ENCODE data around the gene CACNA1B.
"Not testable (repeated sequence)": the region's sequence is repeated elsewhere in the genome, so short reads cannot be mapped to it uniquely, and the experiment has no call there.

The CACNA1B gene

GRCh38 chr9:138099803-138100598 lies 222.4 kb downstream of the CACNA1B start:
- DNase-seq (ENCODE audit: low read depth): no peak

- no peak for DNase-seq (ENCODE audit: low read depth)
Measured at GRCh38 chr9:138100711-138101350, 223.2 kb downstream of the CACNA1B start.

DNA sequence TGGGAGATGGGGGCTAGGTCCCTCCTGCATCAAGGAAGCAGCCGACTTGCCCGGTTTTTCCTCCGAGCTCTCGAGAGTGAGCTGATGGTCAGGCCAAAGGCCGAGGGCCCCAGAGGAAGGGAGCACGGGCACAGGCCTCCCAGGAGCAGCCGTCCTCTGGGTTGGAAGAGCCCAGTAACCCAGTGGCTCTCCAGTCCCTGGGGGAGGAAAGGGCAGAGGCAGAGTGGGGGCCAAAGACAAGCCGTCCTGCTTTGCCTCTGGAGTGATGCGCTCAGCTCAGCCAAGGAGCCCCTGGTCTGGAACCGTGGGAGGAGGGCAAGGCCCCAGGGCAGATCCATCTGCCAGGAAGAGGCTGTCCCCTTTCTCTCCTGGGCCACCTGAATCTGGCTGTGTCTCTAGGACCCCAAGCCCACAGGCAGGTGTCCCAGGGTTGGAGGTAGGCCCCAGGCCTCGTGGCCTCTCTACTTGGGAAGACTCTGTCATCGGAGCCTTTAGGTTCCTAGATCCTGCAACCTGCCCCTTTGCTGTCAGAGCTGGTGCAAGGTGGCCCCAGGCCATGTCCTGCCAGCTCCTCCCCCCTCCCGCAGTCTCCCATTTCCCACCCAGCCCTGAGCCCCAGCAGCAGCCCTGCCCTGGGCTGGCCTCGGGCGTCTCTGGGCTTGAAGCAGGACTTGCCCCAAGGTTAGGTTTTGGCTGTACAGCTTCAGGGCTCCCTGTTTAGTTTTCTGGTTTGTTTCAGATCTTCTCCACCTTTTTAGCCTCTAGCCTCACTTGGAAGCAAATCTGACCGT lies 224.1 kb downstream of the CACNA1B start:
- DNase-seq (ENCODE audit: low read depth): no peak

GRCh38 chr9:138102246-138103051 lies 224.9 kb downstream of the CACNA1B start:
- no peak for DNase-seq (ENCODE audit: low read depth)

- DNase-seq (ENCODE audit: low read depth): no peak
Measured at GRCh38 chr9:138103111-138103848, 225.7 kb downstream of the CACNA1B start.

DNA sequence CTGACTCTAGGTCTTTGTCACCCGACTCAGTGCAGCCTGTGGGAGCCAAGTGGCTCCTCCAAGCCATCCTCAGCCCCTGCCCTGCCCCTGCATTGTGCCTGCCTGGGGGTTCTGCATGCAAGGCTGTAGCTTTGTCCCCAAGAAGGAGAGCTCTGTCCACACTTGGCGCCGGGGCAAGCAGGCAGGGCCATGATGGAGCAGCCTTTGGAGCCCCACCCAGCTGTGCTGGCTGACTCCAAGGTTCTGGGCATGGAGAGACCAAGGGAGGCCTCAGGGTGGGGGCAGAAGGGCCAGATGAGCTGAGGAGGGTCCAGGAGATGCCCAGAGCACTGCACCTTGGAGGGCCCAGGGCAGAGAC lies 226.2 kb downstream of the CACNA1B start:
- no peak for DNase-seq (ENCODE audit: low read depth)

- DNase-seq (ENCODE audit: low read depth): no peak
Measured at GRCh38 chr9:138104251-138105122, 226.9 kb downstream of the CACNA1B start.

GRCh38 chr9:138105123-138105415 lies 227.5 kb downstream of the CACNA1B start:
- no peak for DNase-seq (ENCODE audit: low read depth)

DNA sequence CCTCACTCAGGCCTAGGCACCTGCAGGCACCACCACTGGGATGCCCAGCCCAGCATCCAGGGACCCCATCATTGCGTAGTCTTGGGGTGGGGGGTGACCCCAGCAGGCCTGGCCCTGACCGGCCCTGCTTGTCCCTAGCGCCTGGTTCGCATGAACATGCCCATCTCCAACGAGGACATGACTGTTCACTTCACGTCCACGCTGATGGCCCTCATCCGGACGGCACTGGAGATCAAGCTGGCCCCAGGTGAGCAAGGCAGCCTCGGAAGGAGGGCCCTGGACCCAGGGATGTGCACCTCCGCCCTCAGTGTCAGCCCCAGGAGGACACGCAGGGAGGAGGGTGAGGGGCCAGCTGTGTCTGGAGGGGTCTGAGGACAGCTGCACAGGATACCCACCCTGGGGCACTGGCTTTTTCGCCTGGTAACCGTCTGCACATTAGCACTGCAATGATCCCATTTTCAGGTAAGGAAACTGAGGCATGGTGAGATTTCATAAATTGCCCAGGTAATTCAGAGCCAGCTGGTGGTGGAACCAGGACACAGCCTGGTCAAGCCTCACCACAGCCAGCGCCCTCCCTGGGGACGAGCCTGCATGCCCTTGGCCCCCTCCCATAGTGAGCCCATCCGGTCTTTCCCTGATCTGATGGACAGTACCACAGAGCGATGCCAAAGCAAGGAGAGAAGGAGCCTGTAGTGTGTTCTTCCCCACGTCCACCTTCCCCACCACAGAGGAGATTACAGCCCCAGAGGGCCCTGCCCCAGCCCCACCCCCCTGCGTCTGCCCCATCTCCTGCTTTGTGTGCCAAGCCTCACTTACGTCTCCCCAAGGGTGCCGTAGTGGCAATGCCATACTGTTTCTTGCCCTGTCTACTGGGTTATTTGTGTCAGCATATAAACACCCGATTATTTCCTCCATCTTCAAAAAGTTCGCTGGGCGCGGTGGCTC lies 228.3 kb downstream of the CACNA1B start:
- DNase-seq (ENCODE audit: low read depth): no peak

DNA sequence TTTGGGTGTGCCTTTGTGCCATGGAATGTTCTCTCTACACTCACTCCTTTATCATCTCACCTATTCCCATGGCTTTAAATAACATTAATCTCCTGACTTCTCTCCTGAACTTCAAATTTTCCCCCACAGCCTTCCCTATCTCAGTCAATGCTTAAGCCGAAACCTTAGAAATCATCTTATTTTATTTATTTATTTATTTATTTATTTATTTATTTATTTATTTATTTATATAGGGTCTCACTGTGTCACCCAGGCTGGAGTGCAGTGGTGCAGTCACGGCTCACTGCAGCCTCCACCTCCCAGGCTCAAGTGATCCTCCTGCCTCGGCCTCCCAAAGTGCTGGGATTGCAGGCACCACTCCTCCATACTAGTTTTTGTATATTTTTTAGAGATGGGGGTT lies 229.5 kb downstream of the CACNA1B start:
- DNase-seq (ENCODE audit: low read depth): not testable (repeated sequence)

GRCh38 chr9:138111607-138112006 lies 234.0 kb downstream of the CACNA1B start:
- DNase-seq (ENCODE audit: low read depth): no peak

DNA sequence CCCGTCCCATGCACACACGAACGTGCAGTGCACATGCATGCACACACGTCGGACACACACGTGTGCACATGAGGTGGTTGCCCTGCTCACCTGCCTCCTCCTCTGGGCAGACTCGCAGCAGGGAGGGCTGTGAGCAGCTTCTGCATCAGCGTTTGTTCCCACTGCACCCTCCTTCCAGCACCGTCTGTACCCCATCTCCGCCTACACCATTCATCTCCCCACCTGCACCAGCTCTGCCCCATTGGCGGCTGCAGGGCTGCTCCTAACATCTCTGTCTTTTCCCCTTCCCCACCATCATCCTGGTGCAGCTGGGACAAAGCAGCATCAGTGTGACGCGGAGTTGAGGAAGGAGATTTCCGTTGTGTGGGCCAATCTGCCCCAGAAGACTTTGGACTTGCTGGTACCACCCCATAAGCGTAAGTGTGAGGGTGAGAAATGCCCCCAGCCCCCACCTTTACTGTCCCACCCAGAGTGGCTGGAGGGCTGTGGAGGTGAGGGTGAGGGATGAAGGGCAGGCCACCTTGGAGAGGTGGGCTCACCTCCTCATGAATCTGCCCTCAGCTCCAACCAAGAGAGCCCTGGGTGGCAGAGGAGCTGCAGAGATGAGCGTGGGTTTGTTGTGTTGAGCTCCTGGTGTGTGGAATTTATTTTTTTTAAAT lies 234.6 kb downstream of the CACNA1B start:
- DNase-seq (ENCODE audit: low read depth): no peak

DNA sequence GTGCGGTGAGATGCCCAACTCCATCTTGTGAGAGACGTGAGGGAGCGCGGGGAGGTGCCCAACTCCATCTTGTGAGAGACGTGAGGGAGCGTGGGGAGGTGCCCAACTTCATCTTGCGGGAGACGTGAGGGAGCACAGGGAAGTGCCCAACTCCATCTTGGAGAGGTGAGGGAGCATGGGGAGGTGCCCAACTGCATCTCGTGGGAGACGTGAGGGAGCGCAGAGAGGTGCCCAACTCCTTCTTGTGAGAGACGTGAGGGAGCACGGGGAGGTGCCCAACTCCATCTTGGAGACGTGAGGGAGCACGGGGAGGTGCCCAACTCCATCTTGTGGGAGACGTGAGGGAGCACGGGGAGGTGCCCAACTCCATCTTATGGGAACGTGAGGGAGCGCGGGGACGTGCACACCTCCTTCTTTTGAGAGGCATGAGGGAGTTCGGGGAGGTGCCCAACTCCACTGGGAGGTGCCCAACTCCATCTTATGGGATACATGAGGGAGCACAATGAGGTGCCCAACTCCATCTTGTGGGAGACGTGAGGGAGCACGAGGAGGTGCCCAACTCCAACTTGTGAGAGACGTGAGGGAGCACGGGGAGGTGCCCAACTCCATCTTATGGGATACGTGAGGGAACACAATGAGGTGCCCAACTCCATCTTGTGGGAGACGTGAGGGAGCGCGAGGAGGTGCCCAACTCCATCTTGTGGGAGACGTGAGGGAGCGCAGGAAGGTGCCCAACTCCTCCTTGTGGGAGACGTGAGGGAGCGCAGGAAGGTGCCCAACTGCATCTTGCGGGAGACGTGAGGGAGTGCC lies 235.4 kb downstream of the CACNA1B start:
- DNase-seq (ENCODE audit: low read depth): no peak

DNA sequence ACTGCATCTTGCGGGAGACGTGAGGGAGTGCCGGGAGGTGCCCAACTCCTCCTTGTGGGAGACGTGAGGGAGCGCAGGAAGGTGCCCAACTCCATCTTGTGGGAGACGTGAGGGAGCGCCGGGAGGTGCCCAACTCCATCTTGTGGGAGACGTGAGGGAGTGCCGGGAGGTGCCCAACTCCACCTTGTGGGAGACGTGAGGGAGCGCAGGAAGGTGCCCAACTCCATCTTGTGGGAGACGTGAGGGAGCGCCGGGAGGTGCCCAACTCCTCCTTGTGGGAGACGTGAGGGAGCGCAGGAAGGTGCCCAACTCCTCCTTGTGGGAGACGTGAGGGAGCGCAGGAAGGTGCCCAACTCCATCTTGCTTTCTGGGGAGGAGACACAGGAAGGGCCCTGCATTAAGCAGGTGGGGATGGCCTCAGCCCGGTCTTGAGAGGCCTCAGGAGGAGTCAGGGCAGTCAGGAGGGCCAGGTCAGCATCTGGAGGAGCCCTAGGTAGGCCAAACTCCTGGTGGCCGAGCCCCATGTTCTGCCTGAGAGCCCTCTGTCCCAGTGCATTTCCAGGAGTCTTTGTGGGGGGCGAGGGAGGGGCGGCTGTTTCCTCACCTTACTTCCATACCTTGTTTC lies 236.2 kb downstream of the CACNA1B start:
- not testable (repeated sequence) for DNase-seq (ENCODE audit: low read depth)

DNA sequence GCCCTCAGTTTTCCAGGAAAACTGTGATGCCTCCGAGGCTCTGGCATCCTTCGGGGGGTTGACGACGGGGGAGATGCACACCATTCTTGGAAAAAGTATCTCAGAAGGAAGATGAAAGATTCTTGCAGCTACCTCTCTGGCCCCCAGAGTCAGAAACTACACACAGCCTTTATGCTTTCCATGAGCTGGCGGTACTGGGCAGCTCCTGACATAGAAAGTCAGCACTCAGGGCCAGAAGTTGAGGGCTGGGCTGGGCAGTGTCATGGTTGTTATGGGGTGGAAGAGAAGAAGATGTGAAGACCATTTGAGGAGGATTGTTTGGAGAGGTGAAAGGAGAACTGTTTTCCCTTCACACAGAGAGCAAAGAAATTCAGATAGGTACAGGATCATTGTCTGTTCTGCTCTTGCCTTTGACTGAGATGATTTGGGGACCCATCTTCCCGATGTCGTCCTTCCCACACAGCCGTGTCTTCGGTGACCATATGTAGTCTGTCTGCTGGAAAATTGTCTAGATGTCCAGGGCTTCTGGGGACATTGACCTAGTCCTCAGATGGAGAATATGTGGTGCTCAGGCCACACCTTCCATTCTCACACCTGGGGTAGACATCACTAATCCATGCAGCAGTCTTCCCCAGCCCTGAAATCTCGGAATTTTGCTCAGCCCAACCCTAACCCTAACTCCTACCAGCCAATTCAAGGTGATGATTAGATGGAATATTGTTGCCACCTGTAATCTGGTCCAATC lies 237.1 kb downstream of the CACNA1B start:
- DNase-seq (ENCODE audit: low read depth): no peak

GRCh38 chr9:138115506-138115905 lies 237.9 kb downstream of the CACNA1B start:
- no peak for DNase-seq (ENCODE audit: low read depth)

GRCh38 chr9:138116521-138116920 lies 238.9 kb downstream of the CACNA1B start:
- no peak for DNase-seq (ENCODE audit: low read depth)

Measured in activated T-helper 9 cell treated with anti-CD3 and anti-CD28 coated beads, Interleukin-2, amount 50 U/mL, for 16 hours (primary cell).